Measurements from ENCODE around the gene CCNL2. TPM values are rescaled to one million over a fixed set of nuclear protein-coding genes. Genes with fewer than 3 reads are reported as not detected.

CCNL2 gene
- total and polyA plus RNA-seq, 2 of the 13 experiments (the other 11 are each of a cell fraction or from before 2014, with no cell fraction given): 105 to 340 TPM

DNA sequence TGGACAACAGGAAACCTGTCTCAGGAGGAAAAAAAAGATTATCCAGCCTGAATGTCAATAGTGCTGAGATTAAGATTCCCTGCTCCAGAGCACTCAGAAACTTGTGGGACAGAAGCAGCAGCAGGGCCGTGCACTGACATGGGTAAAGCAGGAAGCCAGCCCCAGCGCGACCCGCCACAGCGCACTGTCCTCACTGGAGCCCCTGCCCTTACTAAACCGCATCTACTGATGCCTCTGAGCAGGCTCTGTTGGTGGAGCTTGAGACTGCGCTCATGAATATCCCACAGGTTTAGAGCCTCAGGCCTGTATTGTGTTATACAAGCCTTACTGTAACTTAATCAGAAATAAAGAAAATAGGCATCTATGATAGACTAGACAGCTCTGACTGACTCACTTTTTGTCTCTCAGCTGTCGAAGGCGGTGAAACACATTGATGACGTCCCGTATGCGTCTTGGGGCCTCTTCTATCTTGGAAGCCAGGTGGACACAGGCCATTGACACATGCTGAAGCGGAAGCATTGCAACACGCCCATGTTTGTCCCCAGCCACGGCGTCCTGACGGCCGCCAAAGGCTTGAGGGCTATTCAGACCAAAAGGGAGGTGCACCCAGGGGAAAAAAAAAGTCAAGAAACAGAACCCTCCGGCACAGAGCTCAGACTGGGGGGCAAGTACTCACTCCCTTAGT, 1.2 kb downstream of the CCNL2 start (continued):
- no peak for TF ChIP-seq HNRNPK (IDR thresholded peaks at IDR 0.05; ENCODE audit: low read depth, low read length, poor library complexity, severe bottlenecking)
- 0 out of 2 replicates have a peak, but pooled peaks have one; percentile 55 for TF ChIP-seq ZNF274 (CRISPR knock-in tag; IDR thresholded peaks at IDR 0.05)
- no peak for TF ChIP-seq SAFB2 (CRISPR knock-in tag; IDR thresholded peaks at IDR 0.05; ENCODE audit: borderline replicate concordance, low read depth)
- TF ChIP-seq KDM3A (CRISPR knock-in tag; IDR thresholded peaks at IDR 0.05; ENCODE audit: low read depth): no peak
- TF ChIP-seq ZNF619 (CRISPR knock-in tag; IDR thresholded peaks at IDR 0.05): no peak
- no peak for TF ChIP-seq ZNF326 (CRISPR knock-in tag; IDR thresholded peaks at IDR 0.05; ENCODE audit: borderline replicate concordance)
- TF ChIP-seq FOXA1 (IDR thresholded peaks at IDR 0.05): no peak
- 0 out of 2 replicates have a peak, but pooled peaks have one; percentile 21 for TF ChIP-seq FOXA1 (CRISPR knock-in tag; IDR thresholded peaks at IDR 0.05)
- TF ChIP-seq, protein P1, sequence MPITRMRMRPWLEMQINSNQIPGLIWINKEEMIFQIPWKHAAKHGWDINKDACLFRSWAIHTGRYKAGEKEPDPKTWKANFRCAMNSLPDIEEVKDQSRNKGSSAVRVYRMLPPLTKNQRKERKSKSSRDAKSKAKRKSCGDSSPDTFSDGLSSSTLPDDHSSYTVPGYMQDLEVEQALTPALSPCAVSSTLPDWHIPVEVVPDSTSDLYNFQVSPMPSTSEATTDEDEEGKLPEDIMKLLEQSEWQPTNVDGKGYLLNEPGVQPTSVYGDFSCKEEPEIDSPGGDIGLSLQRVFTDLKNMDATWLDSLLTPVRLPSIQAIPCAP (CRISPR knock-in tag; IDR thresholded peaks at IDR 0.05; ENCODE audit: low read depth): no peak
- TF ChIP-seq, protein P2, sequence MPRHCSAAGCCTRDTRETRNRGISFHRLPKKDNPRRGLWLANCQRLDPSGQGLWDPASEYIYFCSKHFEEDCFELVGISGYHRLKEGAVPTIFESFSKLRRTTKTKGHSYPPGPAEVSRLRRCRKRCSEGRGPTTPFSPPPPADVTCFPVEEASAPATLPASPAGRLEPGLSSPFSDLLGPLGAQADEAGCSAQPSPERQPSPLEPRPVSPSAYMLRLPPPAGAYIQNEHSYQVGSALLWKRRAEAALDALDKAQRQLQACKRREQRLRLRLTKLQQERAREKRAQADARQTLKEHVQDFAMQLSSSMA (CRISPR knock-in tag; IDR thresholded peaks at IDR 0.05): peak; percentile 63; the same call in 1 of the 2 replicates
- TF ChIP-seq NFE2 (CRISPR knock-in tag; IDR thresholded peaks at IDR 0.05): no peak
- TF ChIP-seq NFIC (IDR thresholded peaks at IDR 0.05; ENCODE audit: low read length): no peak
- no peak for TF ChIP-seq ZNF30 (CRISPR knock-in tag; IDR thresholded peaks at IDR 0.05)
- TF ChIP-seq ZNF558 (CRISPR knock-in tag; IDR thresholded peaks at IDR 0.05; ENCODE audit: borderline replicate concordance): no peak
- TF ChIP-seq SMYD3 (CRISPR knock-in tag; IDR thresholded peaks at IDR 0.05): no peak
- no peak for TF ChIP-seq PAX8 (CRISPR knock-in tag; IDR thresholded peaks at IDR 0.05; ENCODE audit: borderline replicate concordance)
- no peak for TF ChIP-seq SKI (IDR thresholded peaks at IDR 0.05; ENCODE audit: partially characterized antibody)
- TF ChIP-seq GABPA (IDR thresholded peaks at IDR 0.05; ENCODE audit: low read depth, low read length): no peak
- TF ChIP-seq GABPA (CRISPR knock-in tag; IDR thresholded peaks at IDR 0.05; ENCODE audit: low read depth): peak; percentile 27
- TF ChIP-seq ELF4 (CRISPR knock-in tag; IDR thresholded peaks at IDR 0.05; ENCODE audit: borderline replicate concordance): no peak
- TF ChIP-seq PRPF4 (IDR thresholded peaks at IDR 0.05; ENCODE audit: low read depth, low read length, poor library complexity, severe bottlenecking): no peak
- TF ChIP-seq ZNF136 (CRISPR knock-in tag; IDR thresholded peaks at IDR 0.05; ENCODE audit: low read depth): no peak
- peak; percentile 69; the same call in 1 of the 2 replicates for TF ChIP-seq ZMYM3 (CRISPR knock-in tag; IDR thresholded peaks at IDR 0.05)
- peak; percentile 70; the same call in 1 of the 2 replicates for TF ChIP-seq ETV5 (CRISPR knock-in tag; IDR thresholded peaks at IDR 0.05; ENCODE audit: borderline replicate concordance)
- TF ChIP-seq CHD2 (IDR thresholded peaks at IDR 0.05; ENCODE audit: low read depth, low read length): no peak
- TF ChIP-seq, protein P3, sequence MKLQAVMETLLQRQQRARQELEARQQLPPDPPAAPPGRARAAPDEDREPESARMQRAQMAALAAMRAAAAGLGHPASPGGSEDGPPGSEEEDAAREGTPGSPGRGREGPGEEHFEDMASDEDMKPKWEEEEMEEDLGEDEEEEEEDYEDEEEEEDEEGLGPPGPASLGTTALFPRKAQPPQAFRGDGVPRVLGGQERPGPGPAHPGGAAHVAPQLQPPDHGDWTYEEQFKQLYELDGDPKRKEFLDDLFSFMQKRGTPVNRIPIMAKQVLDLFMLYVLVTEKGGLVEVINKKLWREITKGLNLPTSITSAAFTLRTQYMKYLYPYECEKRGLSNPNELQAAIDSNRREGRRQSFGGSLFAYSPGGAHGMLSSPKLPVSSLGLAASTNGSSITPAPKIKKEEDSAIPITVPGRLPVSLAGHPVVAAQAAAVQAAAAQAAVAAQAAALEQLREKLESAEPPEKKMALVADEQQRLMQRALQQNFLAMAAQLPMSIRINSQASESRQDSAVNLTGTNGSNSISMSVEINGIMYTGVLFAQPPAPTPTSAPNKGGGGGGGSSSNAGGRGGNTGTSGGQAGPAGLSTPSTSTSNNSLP (IDR thresholded peaks at IDR 0.05; ENCODE audit: low read depth, low read length): no peak
- no peak for TF ChIP-seq MXD4 (CRISPR knock-in tag; IDR thresholded peaks at IDR 0.05)
